ENCODE measurements around the gene ZNF853.

ZNF853 gene

GRCh38 chr7:6608794-6609193, 6.6 kb upstream of the ZNF853 start:
- TF ChIP-seq CTCF (IDR thresholded peaks at IDR 0.05; ENCODE audit: insufficient read depth, low read length, poor library complexity, severe bottlenecking) = no peak
- Histone ChIP-seq H3K9me3 (ENCODE audit: insufficient read depth, low read length) (no peaks in the 10 kb centered on the region), H3K4me2 (ENCODE audit: low read depth, low read length, poor library complexity, severe bottlenecking) (no peak overlapping the region), H3K79me2 (ENCODE audit: insufficient read depth, low read length) (no peaks in the 10 kb centered on the region), H2AFZ (ENCODE audit: low read depth, low read length, severe bottlenecking) (no peak overlapping the region), H3K9me2 (replicated peaks; ENCODE audit: insufficient read depth, low read length) (no peaks in the 10 kb centered on the region), H3K4me3 (ENCODE audit: insufficient read depth, low read length, poor library complexity, severe bottlenecking) (no peak overlapping the region), H3K27me3 (ENCODE audit: low read length) (no peaks in the 10 kb centered on the region), H3K27ac (ENCODE audit: low read depth, low read length) (no peak overlapping the region), H3K9ac (ENCODE audit: low read length) (no peak overlapping the region), H3F3A (ENCODE audit: insufficient read depth) (no peaks in the 10 kb centered on the region), H3K36me3 (ENCODE audit: low read length) (no peaks in the 10 kb centered on the region), H4K20me1 (ENCODE audit: low read depth, low read length) (no peaks in the 10 kb centered on the region)

DNA sequence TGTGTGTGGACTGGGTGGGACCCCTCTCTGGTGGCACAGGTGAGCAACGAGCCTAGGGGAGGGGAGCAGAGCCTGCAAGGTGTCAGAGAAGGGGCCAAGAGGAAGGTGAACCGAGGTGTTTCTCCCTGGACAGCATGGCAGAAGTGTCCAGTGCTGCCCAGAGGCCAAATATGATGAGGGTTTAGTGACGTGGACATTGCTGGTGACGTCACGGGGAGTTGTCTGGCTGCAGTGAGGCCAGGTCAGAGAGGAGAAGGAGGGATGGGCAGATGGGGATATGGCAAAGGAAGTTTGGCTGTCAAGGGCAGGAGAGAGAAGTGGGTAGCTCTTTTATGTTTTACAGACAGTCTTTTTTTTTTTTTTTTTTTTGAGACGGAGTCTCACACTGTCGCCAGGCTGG, 2.6 kb upstream of the ZNF853 start:
- H2AFZ ChIP-seq (ENCODE audit: low read depth, low read length, severe bottlenecking) = no peak overlapping the region
- no peak overlapping the region for H3K4me2 ChIP-seq (ENCODE audit: low read depth, low read length, poor library complexity, severe bottlenecking)
- H3K9me3 ChIP-seq (ENCODE audit: insufficient read depth, low read length) = no peaks in the 10 kb centered on the region
- no peak overlapping the region for H3K9ac ChIP-seq (ENCODE audit: low read length)
- no peaks in the 10 kb centered on the region for H3K79me2 ChIP-seq (ENCODE audit: insufficient read depth, low read length)
- no peaks in the 10 kb centered on the region for H3K36me3 ChIP-seq (ENCODE audit: low read length)
- H3K27me3 ChIP-seq (ENCODE audit: low read length) = no peaks in the 10 kb centered on the region
- no peaks in the 10 kb centered on the region for H3K9me2 ChIP-seq (replicated peaks; ENCODE audit: insufficient read depth, low read length)
- no peak overlapping the region for H3K4me3 ChIP-seq (ENCODE audit: insufficient read depth, low read length, poor library complexity, severe bottlenecking)
- no peak overlapping the region for H3K27ac ChIP-seq (ENCODE audit: low read depth, low read length)
- H4K20me1 ChIP-seq (ENCODE audit: low read depth, low read length) = no peaks in the 10 kb centered on the region
- no peaks in the 10 kb centered on the region for H3F3A ChIP-seq (ENCODE audit: insufficient read depth)
- TF ChIP-seq EZH2phosphoT487 (conservative IDR thresholded peaks at IDR 0.05; ENCODE audit: low read length) (no peak), CTCF (IDR thresholded peaks at IDR 0.05; ENCODE audit: insufficient read depth, low read length, poor library complexity, severe bottlenecking) (no peak)

GRCh38 chr7:6613706-6614105, 1.7 kb upstream of the ZNF853 start:
- Histone ChIP-seq H3K27me3 (ENCODE audit: low read length) (no peaks in the 10 kb centered on the region), H3K4me3 (ENCODE audit: insufficient read depth, low read length, poor library complexity, severe bottlenecking) (no peak overlapping the region), H3K4me2 (ENCODE audit: low read depth, low read length, poor library complexity, severe bottlenecking) (no peak overlapping the region), H2AFZ (ENCODE audit: low read depth, low read length, severe bottlenecking) (no peak overlapping the region), H3K27ac (ENCODE audit: low read depth, low read length) (no peak overlapping the region), H3K9me3 (ENCODE audit: insufficient read depth, low read length) (no peaks in the 10 kb centered on the region), H4K20me1 (ENCODE audit: low read depth, low read length) (no peaks in the 10 kb centered on the region), H3F3A (ENCODE audit: insufficient read depth) (no peaks in the 10 kb centered on the region), H3K36me3 (ENCODE audit: low read length) (no peaks in the 10 kb centered on the region), H3K79me2 (ENCODE audit: insufficient read depth, low read length) (no peaks in the 10 kb centered on the region), H3K9me2 (replicated peaks; ENCODE audit: insufficient read depth, low read length) (no peaks in the 10 kb centered on the region), H3K9ac (ENCODE audit: low read length) (no peak overlapping the region)
- TF ChIP-seq CTCF (IDR thresholded peaks at IDR 0.05; ENCODE audit: insufficient read depth, low read length, poor library complexity, severe bottlenecking) = no peak
- TF ChIP-seq EZH2phosphoT487 (conservative IDR thresholded peaks at IDR 0.05; ENCODE audit: low read length) = no peak
